Sigmoid colon (tissue), 4 donors: Measurements from ENCODE around the gene HMCN1.

ENCODE experiments used
- CTCF ChIP-seq, 4 experiments: fragments of 450-650 bp in 3 of 4; fragments of 200-600 bp in 1 of 4; IDR thresholded peaks; one replicate each; pipeline ENCODE4 v1.5.1; 2016 to 2019; ENCODE audit warnings: antibody characterized with exemption in 4 of 4, mild to moderate bottlenecking in 3 of 4, moderate library complexity in 2 of 4
- EP300 ChIP-seq, 4 donors: sonication (generic); formaldehyde crosslinking; IDR thresholded peaks; one replicate each; pipeline ENCODE4 v1.6.1; 2017; ENCODE audit warnings: antibody characterized with exemption in 4 of 4
- POLR2A ChIP-seq, 2 donors: fragments of 450-650 bp; IDR thresholded peaks; one replicate each; pipeline ENCODE4 v1.6.1; 2016; ENCODE audit warnings: antibody characterized with exemption in 2 of 2, mild to moderate bottlenecking in 2 of 2, moderate library complexity in 2 of 2
- POLR2AphosphoS5 ChIP-seq, 4 donors: sonication (generic); formaldehyde crosslinking; IDR thresholded peaks; one replicate each; pipeline ENCODE4 v1.6.1; 2017; ENCODE audit warnings: antibody characterized with exemption in 4 of 4

- TF ChIP-seq CTCF (IDR thresholded peaks at IDR 0.05): no peak
- TF ChIP-seq POLR2A (IDR thresholded peaks at IDR 0.05): no peak
- TF ChIP-seq POLR2AphosphoS5 (IDR thresholded peaks at IDR 0.05): no peak
- no peak for TF ChIP-seq EP300 (IDR thresholded peaks at IDR 0.05)
Measured at GRCh38 chr1:186089940-186090339, 355.7 kb downstream of the HMCN1 start.
